Osteocyte (in vitro differentiated cells): ENCODE measurements around the gene HLA-DQA1. TPM values are rescaled to one million over a fixed set of nuclear protein-coding genes. Genes with fewer than 3 reads are reported as not detected.

ENCODE experiments used
- DNase-seq: peaks from one replicate; pipeline ENCODE4 v3.0.0; 2021; ENCODE audit warnings: mixed read lengths; ENCODE audit not compliant: unreplicated experiment; ENCODE audit errors: extremely low spot score
- H3K27ac Mint-ChIP-seq: one replicate; pipeline ENCODE4 v1.8.0; 2021; ENCODE audit warnings: mild to moderate bottlenecking, mixed read lengths; ENCODE audit not compliant: unreplicated experiment
- H3K27me3 Mint-ChIP-seq: one replicate; pipeline ENCODE4 v1.8.0; 2021; ENCODE audit warnings: mixed read lengths; ENCODE audit not compliant: unreplicated experiment
- H3K36me3 Mint-ChIP-seq: one replicate; pipeline ENCODE4 v1.8.0; 2021; ENCODE audit warnings: mixed read lengths; ENCODE audit not compliant: unreplicated experiment
- H3K4me1 Mint-ChIP-seq: one replicate; pipeline ENCODE4 v1.8.0; 2021; ENCODE audit warnings: mixed read lengths; ENCODE audit not compliant: unreplicated experiment
- H3K4me3 Mint-ChIP-seq: one replicate; pipeline ENCODE4 v1.8.0; 2021; ENCODE audit warnings: mild to moderate bottlenecking, moderate library complexity, mixed read lengths; ENCODE audit not compliant: unreplicated experiment
- H3K9me3 Mint-ChIP-seq: one replicate; pipeline ENCODE4 v1.8.0; 2021; ENCODE audit warnings: mixed read lengths; ENCODE audit not compliant: unreplicated experiment
- total RNA-seq: library from RNA; stranded (reverse); gene quantifications from 2 replicates; pipeline ENCODE4 v1.2.1, GENCODE V29; 2021
- TF ChIP-seq, protein P1 (sequence below): fragments of 200-600 bp; sonication (generic); IDR thresholded peaks from 2 replicates; pipeline ENCODE4 v1.5.0; 2021; ENCODE audit warnings: antibody characterized with exemption, mild to moderate bottlenecking, moderate library complexity

HLA-DQA1 gene
- total RNA-seq, 1 donor from 2014 or later, result not detected

- Mint-ChIP-seq H3K27ac (no peak overlapping the region), H3K4me3 (no peak overlapping the region), H3K4me1 (peaks cover 2% of the 10 kb centered on the region), H3K36me3 (no peaks in the 10 kb centered on the region), H3K27me3 (peaks cover 2% of the 10 kb centered on the region), H3K9me3 (peaks cover 5% of the 10 kb centered on the region)
- DNase-seq, result no peak
- TF ChIP-seq, protein P1, sequence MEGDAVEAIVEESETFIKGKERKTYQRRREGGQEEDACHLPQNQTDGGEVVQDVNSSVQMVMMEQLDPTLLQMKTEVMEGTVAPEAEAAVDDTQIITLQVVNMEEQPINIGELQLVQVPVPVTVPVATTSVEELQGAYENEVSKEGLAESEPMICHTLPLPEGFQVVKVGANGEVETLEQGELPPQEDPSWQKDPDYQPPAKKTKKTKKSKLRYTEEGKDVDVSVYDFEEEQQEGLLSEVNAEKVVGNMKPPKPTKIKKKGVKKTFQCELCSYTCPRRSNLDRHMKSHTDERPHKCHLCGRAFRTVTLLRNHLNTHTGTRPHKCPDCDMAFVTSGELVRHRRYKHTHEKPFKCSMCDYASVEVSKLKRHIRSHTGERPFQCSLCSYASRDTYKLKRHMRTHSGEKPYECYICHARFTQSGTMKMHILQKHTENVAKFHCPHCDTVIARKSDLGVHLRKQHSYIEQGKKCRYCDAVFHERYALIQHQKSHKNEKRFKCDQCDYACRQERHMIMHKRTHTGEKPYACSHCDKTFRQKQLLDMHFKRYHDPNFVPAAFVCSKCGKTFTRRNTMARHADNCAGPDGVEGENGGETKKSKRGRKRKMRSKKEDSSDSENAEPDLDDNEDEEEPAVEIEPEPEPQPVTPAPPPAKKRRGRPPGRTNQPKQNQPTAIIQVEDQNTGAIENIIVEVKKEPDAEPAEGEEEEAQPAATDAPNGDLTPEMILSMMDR, result no peak
Observed at GRCh38 chr6:32613475-32613874, 23.7 kb upstream of the HLA-DQA1 start.

DNA sequence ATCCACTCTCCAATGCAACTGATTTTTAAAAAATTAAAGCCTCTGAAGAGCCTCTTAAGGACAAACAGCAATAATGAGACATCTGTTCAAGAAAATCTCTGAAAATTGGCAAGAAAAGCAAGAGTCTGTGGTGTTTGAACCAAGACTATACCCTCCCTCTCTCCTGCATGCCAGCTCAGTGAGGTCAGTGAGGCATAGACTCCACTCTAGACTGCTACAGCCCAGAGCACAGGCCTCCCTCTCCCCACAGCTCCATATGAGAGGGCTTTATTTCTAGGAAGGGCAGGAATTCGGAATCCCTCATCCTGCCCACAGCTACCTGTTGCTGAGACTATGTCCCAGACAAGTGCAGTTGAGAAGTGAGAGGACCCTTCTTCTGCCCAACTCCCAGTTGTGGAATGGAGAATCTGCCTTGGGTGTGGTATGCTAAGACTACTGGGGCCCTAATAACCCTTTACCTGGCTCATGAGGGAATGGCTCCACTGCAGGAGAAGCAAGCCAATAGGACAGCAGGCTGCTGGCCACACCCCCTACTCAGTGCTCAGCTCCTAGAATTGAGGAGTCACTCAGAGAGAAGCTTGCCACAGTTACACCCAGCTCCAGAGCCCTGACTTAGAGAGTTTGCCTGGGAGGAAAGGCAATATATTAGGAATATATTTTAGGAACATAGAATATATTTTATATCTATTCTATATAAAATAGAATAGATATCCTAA lies 22.7 kb upstream of the HLA-DQA1 start:
- Mint-ChIP-seq H3K27ac (no peak overlapping the region), H3K27me3 (peaks cover 2% of the 10 kb centered on the region), H3K4me1 (no peaks in the 10 kb centered on the region), H3K36me3 (no peaks in the 10 kb centered on the region), H3K4me3 (no peak overlapping the region), H3K9me3 (peaks cover 5% of the 10 kb centered on the region)
- TF ChIP-seq, protein P1, result no peak
- DNase-seq, result no peak

DNA sequence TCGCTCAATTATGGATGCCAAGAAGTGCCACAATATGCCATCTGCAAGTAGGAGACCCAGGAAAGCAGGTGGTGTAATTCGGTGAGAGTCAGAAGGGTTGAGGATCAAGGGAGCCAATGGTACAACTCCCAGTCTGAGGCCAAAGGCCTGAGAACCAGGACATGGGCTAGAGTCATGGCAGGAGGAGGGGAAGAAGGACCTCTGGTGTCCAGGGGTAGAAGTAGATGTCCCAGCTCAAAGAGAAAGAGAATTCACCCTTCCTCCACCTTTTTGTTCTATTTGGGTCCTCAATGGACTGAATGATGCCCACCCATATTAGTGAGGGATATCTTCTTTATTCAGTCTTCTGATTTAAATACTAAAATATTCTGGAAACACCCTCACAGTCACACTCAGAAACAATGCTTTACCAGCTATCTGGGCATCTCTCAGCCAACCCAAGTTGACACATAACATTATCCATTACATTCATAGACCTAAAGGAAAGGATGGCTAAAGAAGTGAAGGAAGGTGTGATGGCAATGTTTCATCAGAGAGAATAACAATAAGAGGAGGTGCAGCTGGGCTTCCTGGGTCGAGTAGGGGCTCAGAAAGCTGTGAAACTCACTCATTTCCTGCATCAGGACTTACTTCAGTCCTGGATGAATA lies 21.2 kb upstream of the HLA-DQA1 start:
- Mint-ChIP-seq H3K27ac (no peak overlapping the region), H3K36me3 (no peaks in the 10 kb centered on the region)

GRCh38 chr6:32617751-32618150 lies 19.5 kb upstream of the HLA-DQA1 start:
- H3K4me1 Mint-ChIP-seq, result no peaks in the 10 kb centered on the region
- H3K36me3 Mint-ChIP-seq, result no peaks in the 10 kb centered on the region
- no peak for DNase-seq
- H3K9me3 Mint-ChIP-seq, result peaks cover 5% of the 10 kb centered on the region
- no peak overlapping the region for H3K27ac Mint-ChIP-seq
- peaks cover 6% of the 10 kb centered on the region for H3K27me3 Mint-ChIP-seq
- TF ChIP-seq, protein P1, result no peak
- H3K4me3 Mint-ChIP-seq, result no peak overlapping the region

More for the DNA sequence above, 21.2 kb upstream of the HLA-DQA1 start:
- Mint-ChIP-seq H3K4me3 (no peak overlapping the region), H3K27me3 (peaks cover 5% of the 10 kb centered on the region), H3K4me1 (no peaks in the 10 kb centered on the region), H3K9me3 (peaks cover 5% of the 10 kb centered on the region)
- TF ChIP-seq, protein P1, result no peak
- no peak for DNase-seq

GRCh38 chr6:32621372-32621771 lies 15.8 kb upstream of the HLA-DQA1 start:
- peaks cover 5% of the 10 kb centered on the region for H3K9me3 Mint-ChIP-seq
- DNase-seq, result no peak
- no peaks in the 10 kb centered on the region for H3K4me1 Mint-ChIP-seq
- H3K4me3 Mint-ChIP-seq, result no peak overlapping the region
- no peak overlapping the region for H3K27ac Mint-ChIP-seq
- H3K27me3 Mint-ChIP-seq, result peaks cover 6% of the 10 kb centered on the region
- H3K36me3 Mint-ChIP-seq, result no peaks in the 10 kb centered on the region
- TF ChIP-seq, protein P1, result no peak
